Measurements from ENCODE around the gene RGMB.

Gene RGMB

GRCh38 chr5:98827588-98828284, 54.3 kb downstream of the RGMB start:
- TF ChIP-seq NFIC (IDR thresholded peaks at IDR 0.05) (no peak), TAF1 (IDR thresholded peaks at IDR 0.05; ENCODE audit: low read depth) (no peak), CREB1 (IDR thresholded peaks at IDR 0.05; ENCODE audit: low read depth) (no peak), EGR1 (IDR thresholded peaks at IDR 0.05) (no peak)

GRCh38 chr5:98836175-98836574, 62.7 kb downstream of the RGMB start:
- TF ChIP-seq NFIC (IDR thresholded peaks at IDR 0.05), result no peak
- TF ChIP-seq REST (IDR thresholded peaks at IDR 0.05; ENCODE audit: low read depth), result no peak
- TF ChIP-seq, protein P1, sequence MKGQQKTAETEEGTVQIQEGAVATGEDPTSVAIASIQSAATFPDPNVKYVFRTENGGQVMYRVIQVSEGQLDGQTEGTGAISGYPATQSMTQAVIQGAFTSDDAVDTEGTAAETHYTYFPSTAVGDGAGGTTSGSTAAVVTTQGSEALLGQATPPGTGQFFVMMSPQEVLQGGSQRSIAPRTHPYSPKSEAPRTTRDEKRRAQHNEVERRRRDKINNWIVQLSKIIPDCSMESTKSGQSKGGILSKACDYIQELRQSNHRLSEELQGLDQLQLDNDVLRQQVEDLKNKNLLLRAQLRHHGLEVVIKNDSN (IDR thresholded peaks at IDR 0.05), result no peak
- no peak for TF ChIP-seq CREB1 (IDR thresholded peaks at IDR 0.05; ENCODE audit: low read depth)
- no peak for TF ChIP-seq FOXM1 (IDR thresholded peaks at IDR 0.05; ENCODE audit: borderline replicate concordance, low read depth)
- TF ChIP-seq TAF1 (IDR thresholded peaks at IDR 0.05; ENCODE audit: low read depth), result no peak
- no peak for TF ChIP-seq MAX (IDR thresholded peaks at IDR 0.05)
- TF ChIP-seq CEBPB (IDR thresholded peaks at IDR 0.05), result no peak
- TF ChIP-seq EP300 (IDR thresholded peaks at IDR 0.05; ENCODE audit: borderline replicate concordance), result no peak
- TF ChIP-seq TCF12 (IDR thresholded peaks at IDR 0.05; ENCODE audit: low read depth), result no peak
- no peak for TF ChIP-seq RAD21 (IDR thresholded peaks at IDR 0.05; ENCODE audit: low read depth)
- no peak for TF ChIP-seq YY1 (IDR thresholded peaks at IDR 0.05; ENCODE audit: low read depth)
- TF ChIP-seq ZBTB7A (IDR thresholded peaks at IDR 0.05; ENCODE audit: low read depth), result no peak
- no peak for TF ChIP-seq EGR1 (IDR thresholded peaks at IDR 0.05)
- no peak for TF ChIP-seq TEAD4 (IDR thresholded peaks at IDR 0.05)

DNA sequence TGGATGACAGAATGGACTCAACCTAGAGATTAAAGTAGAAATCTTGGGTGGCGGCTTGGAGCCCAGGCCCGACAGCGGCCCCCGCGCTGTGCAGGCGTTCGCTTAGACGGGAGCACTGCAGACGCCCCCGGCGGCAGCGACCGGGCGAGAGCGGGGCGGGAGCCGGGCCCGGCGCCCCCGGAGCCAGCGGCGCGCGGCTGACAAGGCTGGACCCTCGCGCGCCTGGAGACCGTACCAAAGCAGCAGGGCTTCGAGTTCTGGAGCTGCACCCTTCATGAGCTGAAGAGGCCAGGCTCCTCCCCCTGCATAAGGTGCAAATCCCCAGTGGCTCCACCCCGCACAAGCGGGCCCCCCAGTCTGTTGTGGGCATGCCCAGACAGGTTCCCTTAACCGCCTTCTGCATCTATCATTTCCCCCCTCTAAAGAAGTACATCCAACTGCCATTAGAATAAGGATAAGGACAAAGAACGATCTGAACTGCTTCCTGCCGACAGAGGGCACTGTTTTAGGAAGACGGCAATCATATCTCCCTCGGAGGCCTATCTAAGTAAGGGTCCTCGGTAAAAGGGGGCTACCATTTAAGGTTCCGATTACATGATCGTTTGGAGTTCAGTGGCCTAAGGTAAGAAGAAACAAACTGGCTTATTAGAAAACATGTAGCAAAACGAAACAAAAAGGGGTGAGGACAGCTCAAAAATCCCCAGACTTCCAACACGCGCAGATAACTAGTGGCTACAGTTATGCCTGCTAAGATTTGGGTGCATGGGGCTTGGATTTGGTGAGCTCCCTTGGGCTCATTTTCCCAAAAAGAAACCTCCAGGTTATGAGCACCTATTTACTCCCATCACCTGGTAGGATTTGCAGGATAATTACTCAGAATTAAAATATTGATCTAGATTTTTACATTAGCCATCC, 66.3 kb downstream of the RGMB start:
- TF ChIP-seq ZBTB7A (IDR thresholded peaks at IDR 0.05; ENCODE audit: low read depth), result no peak
- no peak for TF ChIP-seq CEBPB (IDR thresholded peaks at IDR 0.05)
- TF ChIP-seq EP300 (IDR thresholded peaks at IDR 0.05; ENCODE audit: borderline replicate concordance), result no peak
- no peak for TF ChIP-seq RAD21 (IDR thresholded peaks at IDR 0.05; ENCODE audit: low read depth)
- TF ChIP-seq, protein P1 (IDR thresholded peaks at IDR 0.05), result no peak
- TF ChIP-seq TCF12 (IDR thresholded peaks at IDR 0.05; ENCODE audit: low read depth), result no peak
- no peak for TF ChIP-seq YY1 (IDR thresholded peaks at IDR 0.05; ENCODE audit: low read depth)
- no peak for TF ChIP-seq CREB1 (IDR thresholded peaks at IDR 0.05; ENCODE audit: low read depth)
- no peak for TF ChIP-seq NFIC (IDR thresholded peaks at IDR 0.05)
- TF ChIP-seq FOXM1 (IDR thresholded peaks at IDR 0.05; ENCODE audit: borderline replicate concordance, low read depth), result no peak
- no peak for TF ChIP-seq REST (IDR thresholded peaks at IDR 0.05; ENCODE audit: low read depth)
- TF ChIP-seq MAX (IDR thresholded peaks at IDR 0.05), result no peak
- TF ChIP-seq EGR1 (IDR thresholded peaks at IDR 0.05), result no peak
- no peak for TF ChIP-seq TEAD4 (IDR thresholded peaks at IDR 0.05)
- no peak for TF ChIP-seq TAF1 (IDR thresholded peaks at IDR 0.05; ENCODE audit: low read depth)

DNA sequence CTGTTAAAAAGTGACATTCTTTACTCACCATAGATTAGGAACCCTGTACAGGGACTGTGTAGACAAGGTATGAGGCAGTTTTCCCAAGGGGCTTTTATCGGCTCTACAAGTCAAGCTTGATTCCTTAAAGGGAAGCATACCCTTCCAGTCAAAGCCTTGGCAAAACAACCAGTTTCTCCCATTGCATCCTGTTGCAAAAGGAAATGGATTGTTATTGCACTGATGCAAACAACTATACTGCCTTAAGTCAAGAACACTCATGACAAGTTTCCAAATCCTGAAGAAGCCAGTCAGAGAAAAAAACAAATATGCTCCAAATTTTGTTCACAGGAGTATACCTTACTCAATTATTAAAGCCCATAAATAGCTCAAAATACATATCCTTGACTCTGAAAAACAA, 67.5 kb downstream of the RGMB start:
- TF ChIP-seq TEAD4 (IDR thresholded peaks at IDR 0.05) (no peak), CEBPB (IDR thresholded peaks at IDR 0.05) (no peak), REST (IDR thresholded peaks at IDR 0.05; ENCODE audit: low read depth) (no peak), FOXM1 (IDR thresholded peaks at IDR 0.05; ENCODE audit: borderline replicate concordance, low read depth) (no peak), TAF1 (IDR thresholded peaks at IDR 0.05; ENCODE audit: low read depth) (no peak), ZBTB7A (IDR thresholded peaks at IDR 0.05; ENCODE audit: low read depth) (no peak), YY1 (IDR thresholded peaks at IDR 0.05; ENCODE audit: low read depth) (no peak), NFIC (IDR thresholded peaks at IDR 0.05) (no peak), EP300 (IDR thresholded peaks at IDR 0.05; ENCODE audit: borderline replicate concordance) (no peak), TCF12 (IDR thresholded peaks at IDR 0.05; ENCODE audit: low read depth) (no peak), EGR1 (IDR thresholded peaks at IDR 0.05) (no peak), CREB1 (IDR thresholded peaks at IDR 0.05; ENCODE audit: low read depth) (no peak), RAD21 (IDR thresholded peaks at IDR 0.05; ENCODE audit: low read depth) (no peak), MAX (IDR thresholded peaks at IDR 0.05) (no peak)
- TF ChIP-seq, protein P1 (IDR thresholded peaks at IDR 0.05), result no peak

All from Ishikawa (cell line).